CD1c-positive myeloid dendritic cell (primary cell): ENCODE measurements around the gene PTP4A1.
A peak's percentile ranks its signal among the peaks of the same experiment; 100 is the strongest.
"Not testable (repeated sequence)": the region's sequence is repeated elsewhere in the genome, so short reads cannot be mapped to it uniquely, and the experiment has no call there.

ENCODE experiments used
- DNase-seq: peaks from one replicate; pipeline ENCODE4 v3.0.0-alpha.2; 2016; ENCODE audit errors: extremely low spot score

The PTP4A1 gene

DNA sequence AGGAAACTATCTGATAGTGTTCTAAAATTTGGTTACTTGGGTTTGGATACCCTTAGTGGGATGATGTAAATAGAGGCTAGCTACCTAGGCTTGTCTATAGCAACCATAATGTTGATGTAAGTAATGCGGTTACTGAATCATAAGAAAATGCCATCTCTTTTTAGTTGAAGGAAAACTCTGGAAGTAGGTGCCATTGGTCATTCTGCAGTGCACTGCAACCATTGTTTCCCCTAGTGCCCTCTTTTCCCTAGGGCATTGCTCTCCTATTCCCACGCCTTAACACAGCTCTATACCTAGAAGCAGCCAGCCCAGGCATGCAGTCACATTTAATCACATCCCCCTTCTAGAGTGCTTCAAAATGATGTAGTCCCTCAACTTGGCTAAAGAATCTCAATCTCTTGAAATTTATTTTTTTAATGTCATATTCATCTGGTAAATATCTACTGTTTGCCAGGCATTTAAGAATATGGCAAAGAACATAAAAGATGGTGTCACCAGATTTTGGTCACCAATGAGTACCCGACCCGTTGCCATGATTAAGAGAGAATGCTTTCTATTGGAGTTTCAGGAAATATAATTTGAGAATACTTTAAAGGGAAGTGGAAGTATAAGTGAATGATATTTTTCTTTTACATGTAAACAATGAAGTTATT is 10.4 kb downstream of the PTP4A1 start:
- no peak for DNase-seq

DNA sequence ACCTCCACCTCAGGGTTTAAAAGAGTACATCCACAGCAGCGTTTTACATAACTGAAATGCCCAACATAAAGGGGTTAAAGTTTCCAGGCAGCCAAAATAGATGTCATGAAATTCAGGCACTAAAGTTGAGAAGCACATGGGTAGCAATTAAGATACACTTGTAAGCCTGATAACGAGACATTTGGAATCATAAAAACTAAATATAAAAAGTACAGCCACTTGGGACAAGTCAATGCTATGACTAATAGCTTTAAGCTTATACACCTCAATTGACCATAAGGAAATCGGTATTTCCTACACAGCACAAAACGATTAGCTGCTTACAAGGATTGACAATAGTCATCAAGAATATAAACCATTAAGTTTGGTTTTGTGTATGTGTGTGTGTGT is 11.8 kb downstream of the PTP4A1 start:
- no peak for DNase-seq

DNA sequence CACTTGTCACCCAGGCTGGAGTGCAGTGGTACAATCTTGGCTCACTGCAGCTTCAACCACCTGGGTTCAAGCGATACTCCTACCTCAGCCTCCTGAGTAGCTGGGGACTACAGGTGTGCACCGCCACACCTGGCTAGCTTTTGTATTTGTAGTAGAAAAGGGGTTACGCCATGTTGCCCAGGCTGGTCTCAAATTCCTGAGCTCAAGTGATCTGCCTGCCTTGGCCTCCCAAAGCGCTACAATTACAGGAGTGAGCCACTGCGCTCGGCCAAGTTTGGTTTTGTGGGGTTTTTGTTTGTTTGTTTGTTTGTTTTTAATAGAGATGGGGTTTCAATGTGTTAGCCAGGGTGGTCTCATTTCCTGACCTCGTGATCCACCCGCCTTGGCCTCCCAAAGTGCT is 12.3 kb downstream of the PTP4A1 start:
- no peak for DNase-seq

DNA sequence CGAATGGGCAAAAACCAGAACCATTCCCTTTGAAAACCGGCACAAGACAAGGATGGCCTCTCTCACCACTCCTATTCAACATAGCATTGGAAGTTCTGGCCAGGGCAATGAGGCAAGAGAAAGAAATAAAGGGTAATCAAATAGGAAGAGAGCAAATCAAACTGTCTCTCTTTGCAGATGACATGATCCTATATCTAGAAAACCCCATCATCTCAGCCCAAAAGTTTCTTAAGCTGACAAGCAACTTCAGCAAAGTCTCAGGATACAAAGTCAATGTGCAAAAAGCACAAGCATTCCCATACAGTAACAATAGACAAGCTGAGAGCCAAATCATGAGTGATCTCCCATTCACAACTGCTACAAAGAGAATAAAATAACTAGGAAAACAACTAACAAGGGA is 13.4 kb downstream of the PTP4A1 start:
- not testable (repeated sequence) for DNase-seq

DNA sequence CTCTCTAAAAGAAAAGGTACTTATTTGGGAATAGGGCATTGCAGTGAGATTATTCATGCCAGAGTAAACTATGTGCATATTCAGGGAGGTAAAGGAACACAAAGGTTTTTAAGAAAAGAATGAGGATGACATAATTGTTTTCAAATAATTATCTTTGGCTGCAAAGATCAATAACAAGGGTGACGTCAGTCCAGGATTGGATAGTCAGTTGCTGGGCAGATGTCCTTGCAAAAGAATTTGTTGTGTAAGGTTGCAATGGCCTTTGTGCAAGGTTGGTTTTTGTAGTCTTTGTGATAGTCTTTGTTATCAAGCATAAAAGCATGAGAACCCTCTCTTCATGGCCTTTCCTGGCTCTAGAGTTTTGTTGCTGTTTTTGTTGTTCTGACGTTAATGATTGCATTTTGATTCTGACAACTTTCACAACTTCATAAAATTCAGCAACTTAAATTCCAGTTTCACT is 17.7 kb downstream of the PTP4A1 start:
- DNase-seq: no peak

DNA sequence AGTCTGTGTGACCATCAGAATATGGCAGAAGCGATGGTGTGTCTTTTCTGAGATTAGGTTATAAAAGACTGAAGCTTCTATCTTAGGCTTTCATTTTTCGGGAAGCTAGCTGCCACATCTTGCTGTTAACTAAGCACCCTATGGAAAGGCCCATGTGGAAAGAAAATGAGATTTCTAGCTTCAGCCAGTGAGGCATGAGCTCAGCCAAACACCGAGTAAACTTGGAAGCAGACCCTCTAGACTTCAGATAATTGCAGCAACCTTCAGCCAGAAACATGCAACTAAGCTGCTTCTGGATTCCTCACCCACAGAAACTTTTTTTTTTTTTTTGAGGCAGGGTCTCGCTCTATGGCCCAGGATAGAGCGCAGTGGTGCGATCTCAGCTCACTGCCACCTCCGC is 20.6 kb downstream of the PTP4A1 start:
- DNase-seq: no peak

DNA sequence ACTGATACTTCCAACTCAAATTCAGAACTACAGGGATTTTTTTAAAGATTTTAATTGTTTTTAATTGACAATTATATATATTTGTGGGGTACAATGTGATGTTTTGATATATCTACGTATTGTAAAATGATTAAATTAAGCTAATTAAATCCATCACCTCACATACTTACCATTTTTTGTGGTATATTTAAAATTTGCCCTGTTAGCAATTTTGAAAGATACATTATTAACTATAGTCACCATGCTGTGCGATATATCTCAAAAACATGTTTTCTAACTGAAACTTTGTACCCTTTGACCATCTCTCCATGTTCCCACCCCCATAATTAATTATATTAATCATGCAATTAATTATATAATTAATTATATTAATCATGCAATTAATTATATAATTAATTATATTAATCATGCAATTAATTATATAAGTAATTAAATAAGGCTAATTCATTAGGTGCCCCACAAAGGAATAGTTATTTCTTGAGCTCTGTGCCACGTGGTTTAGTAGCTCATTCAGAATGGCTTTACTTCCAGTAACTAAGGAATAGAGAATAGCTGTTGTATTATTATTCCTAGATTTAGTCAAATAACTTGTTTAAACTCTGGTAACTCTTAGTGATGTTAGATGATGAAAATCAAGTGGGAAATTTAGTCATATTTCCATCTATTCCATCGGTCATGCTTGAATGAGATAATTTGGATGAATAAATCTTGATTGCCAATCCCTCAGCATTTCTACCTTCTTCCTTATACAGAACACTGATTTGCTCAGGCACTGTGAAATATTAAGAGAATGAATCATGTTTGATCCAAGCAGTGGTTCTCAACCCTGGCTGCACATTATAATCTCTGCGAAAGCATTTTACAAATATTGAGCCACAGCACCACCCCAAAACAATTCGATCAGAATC is 25.1 kb downstream of the PTP4A1 start:
- no peak for DNase-seq

DNA sequence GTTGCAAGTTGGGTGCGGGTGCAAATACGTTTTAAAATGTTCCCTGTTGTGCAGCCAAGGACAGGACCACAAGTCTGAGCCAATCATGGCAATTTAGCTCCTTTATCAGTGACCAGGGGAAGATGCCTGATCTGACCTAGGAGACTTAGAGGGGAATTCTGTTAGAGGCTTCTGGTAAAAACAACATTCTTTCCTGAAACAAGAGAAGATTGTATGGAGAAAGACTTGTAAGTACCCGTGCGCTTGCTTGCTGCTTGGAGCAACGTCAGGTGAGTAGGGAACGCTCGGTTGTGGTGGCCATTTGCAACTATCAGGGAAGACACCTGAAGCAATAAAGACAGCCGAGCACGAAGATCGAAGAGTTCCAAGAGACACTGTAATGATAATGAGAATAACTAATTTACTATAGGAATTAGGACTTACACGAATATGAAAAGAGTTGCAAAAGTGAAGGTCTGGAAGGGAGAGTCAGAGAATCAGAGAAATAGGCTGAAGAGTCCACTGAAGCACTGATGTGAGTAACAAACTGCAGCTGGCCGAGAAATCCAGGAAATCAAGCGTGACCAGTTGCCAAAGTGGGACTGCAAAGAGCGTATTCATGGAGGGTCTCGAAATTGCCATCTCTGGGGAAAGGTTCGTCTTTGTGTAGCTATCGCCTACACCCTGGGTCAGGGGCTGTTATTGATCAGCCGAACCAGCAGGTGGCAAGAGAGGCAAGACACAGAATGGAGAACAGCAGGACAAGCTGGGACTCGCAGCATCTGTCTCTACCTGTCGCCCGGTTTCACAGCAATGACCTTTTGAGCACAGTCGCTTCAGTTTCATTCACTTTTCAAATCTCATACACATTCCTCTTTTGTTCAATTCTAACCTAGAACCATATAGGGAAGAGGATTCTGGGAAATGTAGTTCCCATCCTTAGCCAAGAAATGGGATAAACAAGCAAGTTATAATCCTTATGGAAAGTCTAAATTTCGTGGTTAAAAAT is 26.1 kb downstream of the PTP4A1 start:
- DNase-seq: peak; percentile 71

DNA sequence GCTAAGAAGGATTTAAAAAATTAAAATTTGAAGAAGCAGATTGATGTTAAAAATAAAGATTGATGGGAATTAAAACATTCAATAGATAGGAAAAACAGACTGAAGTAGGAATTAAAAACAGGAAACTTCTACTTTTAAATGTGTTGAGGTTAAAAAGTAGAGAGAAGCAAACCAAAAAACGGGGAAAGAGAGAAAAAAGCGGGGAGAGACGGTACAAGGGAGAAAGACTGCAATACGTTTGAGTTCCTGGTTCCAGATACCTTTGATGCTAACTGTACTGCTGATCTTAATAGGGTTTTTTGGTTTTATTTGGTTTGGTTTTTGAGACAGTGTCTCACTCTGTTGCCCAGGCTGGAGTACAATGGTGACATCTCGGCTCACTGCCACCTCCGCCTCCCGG is 27.0 kb downstream of the PTP4A1 start:
- DNase-seq: no peak

DNA sequence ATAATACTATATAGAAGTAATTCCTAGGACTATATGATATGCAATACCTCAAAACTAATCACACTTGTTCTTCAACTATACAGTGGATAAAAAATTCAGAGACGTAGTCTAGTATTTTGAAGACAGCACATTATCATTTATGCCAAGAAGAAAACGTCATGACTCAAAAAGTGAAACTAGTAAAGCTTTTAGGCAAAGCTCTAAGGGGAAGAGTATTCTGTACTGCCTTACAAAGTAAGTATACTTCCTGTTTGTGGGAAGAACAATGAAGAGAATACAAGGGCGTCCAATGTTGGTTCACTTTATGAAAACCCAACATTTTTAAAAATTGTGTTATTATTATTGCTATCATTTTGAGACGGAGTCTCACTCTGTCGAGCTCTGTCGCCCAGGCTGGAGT is 27.9 kb downstream of the PTP4A1 start:
- DNase-seq: peak; percentile 28

DNA sequence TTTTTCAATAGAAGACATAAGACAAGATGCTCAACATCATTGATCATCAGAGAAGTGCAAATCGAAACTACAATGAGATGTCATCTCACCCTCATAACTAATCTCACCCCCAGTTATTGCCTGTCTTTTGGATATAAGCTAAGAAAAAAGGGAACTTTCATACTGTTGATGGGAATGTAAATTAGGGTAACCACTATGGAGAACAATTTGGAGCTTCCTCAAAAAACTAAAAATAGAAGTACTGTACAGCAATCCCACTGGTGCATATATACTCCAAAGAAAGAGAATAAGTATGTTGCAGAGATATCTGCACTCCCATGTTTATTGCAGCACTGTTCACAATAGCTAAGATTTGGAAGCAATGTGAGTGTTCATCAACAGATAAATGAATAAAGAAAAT is 37.0 kb downstream of the PTP4A1 start:
- peak; percentile 28 for DNase-seq

DNA sequence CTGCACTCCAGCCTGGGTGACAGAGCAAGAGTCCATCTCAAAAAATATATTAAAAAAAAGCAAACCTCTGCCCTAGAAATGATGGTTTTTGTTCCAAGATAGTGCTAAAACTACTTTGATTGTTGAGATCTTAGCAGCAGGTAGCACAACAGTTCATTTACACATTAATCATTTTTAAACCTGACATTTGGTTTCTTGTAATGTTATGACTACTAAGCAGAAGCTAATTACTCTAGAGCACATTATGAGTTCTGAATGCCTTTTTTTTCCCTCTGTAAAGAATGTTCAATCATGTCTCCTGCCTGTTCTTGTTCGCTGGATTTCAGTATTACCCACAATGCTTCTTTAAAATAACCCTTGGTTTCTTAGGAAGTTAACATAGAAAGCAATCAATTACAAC is 38.7 kb downstream of the PTP4A1 start:
- no peak for DNase-seq

DNA sequence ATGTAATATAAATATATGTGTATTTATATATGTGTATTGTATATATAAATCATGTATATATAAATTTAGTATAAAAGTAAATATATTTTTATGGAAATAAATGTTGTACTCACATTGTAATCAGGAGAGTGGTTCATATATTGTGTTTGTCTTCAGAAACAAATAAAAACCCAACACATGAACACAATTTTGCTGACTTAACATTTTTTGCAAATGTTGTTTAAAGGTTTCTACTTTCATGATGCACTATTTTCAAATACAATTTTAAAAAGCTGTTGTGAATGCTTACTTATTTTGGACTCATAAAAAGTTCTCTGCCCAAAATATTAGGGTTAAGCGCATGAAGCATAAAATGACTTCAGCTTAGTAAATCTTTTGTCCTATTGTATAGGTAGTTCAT is 39.3 kb downstream of the PTP4A1 start:
- no peak for DNase-seq

DNA sequence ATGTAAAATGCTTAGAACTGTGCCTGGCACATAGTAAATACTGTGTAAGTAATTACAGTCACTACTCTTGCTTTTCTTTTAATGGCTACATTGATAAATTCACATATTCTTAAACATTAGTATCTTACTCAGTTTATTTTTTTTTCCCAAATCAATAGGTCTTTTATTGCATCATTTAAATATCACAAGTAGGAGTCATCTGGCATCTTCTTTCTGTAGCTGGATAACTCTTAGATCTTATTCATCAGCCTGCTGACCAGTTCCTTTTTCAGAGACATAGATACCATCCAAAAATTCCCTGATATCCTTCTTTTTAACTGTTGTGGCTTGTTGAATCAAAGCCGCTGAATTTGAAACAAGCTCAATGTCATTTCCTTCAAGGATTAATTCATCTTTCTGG is 43.3 kb downstream of the PTP4A1 start:
- no peak for DNase-seq
